IMR-90 (cell line): Measurements from ENCODE around the gene TBC1D17. TPM values are rescaled to one million over a fixed set of nuclear protein-coding genes. Genes with fewer than 3 reads are reported as not detected.

Source experiments
- ATAC-seq: fragments of 200-7000 bp; cut with Tn5 transposase; 2 replicates; pipeline ENCODE4 v1.9.1; 2020; ENCODE audit warnings: low read depth, mild to moderate bottlenecking, moderate library complexity
- BruUV-seq: library from RNA; stranded (reverse); fragments of 400-500 nt; replicated peaks from 2 replicates; lab custom pipeline; 2021; lab: Mats Ljungman, UMichigan
- CTCF ChIA-PET: fragments of 300-600 bp; formaldehyde crosslinking; extraction: SDS; loops from one replicate; lab custom pipeline; 2021; ENCODE audit warnings: antibody characterized with exemption; lab: Yijun Ruan, JAX
- POLR2A ChIA-PET: fragments of 300-600 bp; sonication (Branson Sonifier 250); formaldehyde crosslinking; loops from one replicate; lab custom pipeline; 2022; ENCODE audit warnings: antibody characterized with exemption; ENCODE audit not compliant: unreplicated experiment; lab: Charles Lee
- DNase-seq: peaks from one replicate; pipeline ENCODE4 v3.0.0; 2013
- H2AFZ ChIP-seq: replicated peaks from 2 replicates; pipeline ENCODE3; 2013; ENCODE audit warnings: low read length, mild to moderate bottlenecking; ENCODE audit not compliant: poor library complexity
- H2AK5ac ChIP-seq: 2 replicates; pipeline ENCODE4 v1.6.1; 2013; ENCODE audit warnings: low read depth, low read length, inconsistent platforms
- H2AK9ac ChIP-seq: replicated peaks from 2 replicates; pipeline ENCODE3; 2013; ENCODE audit warnings: mild to moderate bottlenecking, low read depth, low read length, moderate library complexity; ENCODE audit not compliant: poor library complexity
- H2BK120ac ChIP-seq: 2 replicates; pipeline ENCODE4 v1.6.1; 2013; ENCODE audit warnings: low read depth, low read length, inconsistent platforms
- H2BK15ac ChIP-seq: 3 replicates; pipeline ENCODE4 v1.6.1; 2013; ENCODE audit warnings: low read depth, low read length, inconsistent platforms
- H2BK20ac ChIP-seq: 2 replicates; pipeline ENCODE4 v1.6.1; 2013; ENCODE audit warnings: low read depth, mild to moderate bottlenecking, inconsistent platforms, low read length, moderate library complexity
- H2BK5ac ChIP-seq: 2 replicates; pipeline ENCODE4 v1.6.1; 2013; ENCODE audit warnings: mild to moderate bottlenecking, low read depth, low read length, inconsistent platforms; ENCODE audit not compliant: poor library complexity, severe bottlenecking
- H3K14ac ChIP-seq: replicated peaks from 2 replicates; pipeline ENCODE4 v1.6.1; 2013; ENCODE audit warnings: low read depth, low read length, inconsistent platforms
- H3K18ac ChIP-seq: 2 replicates; pipeline ENCODE4 v1.6.1; 2013; ENCODE audit warnings: low read depth, low read length, control low read depth
- H3K23ac ChIP-seq: 2 replicates; pipeline ENCODE4 v1.6.1; 2013; ENCODE audit warnings: low read depth, low read length, inconsistent platforms
- H3K27ac ChIP-seq: 2 replicates; pipeline ENCODE4 v1.5.1; 2013; ENCODE audit warnings: mild to moderate bottlenecking, control low read depth, low read length; ENCODE audit not compliant: insufficient read depth
- H3K27me3 ChIP-seq: 2 replicates; pipeline ENCODE4 v1.6.1; 2013; ENCODE audit warnings: low read length; ENCODE audit not compliant: control insufficient read depth, insufficient read depth
- H3K36me3 ChIP-seq: 2 replicates; pipeline ENCODE4 v1.6.1; 2013; ENCODE audit warnings: low read length, mixed read lengths; ENCODE audit not compliant: control insufficient read depth, insufficient read depth
- H3K4ac ChIP-seq: 2 replicates; pipeline ENCODE4 v1.6.1; 2013; ENCODE audit warnings: low read depth, low read length, inconsistent platforms
- H3K4me1 ChIP-seq: 2 replicates; pipeline ENCODE4 v1.6.1; 2013; ENCODE audit warnings: low read length, mixed read lengths; ENCODE audit not compliant: control insufficient read depth, insufficient read depth
- H3K4me2 ChIP-seq: 2 replicates; pipeline ENCODE4 v1.6.1; 2013; ENCODE audit warnings: low read depth, mild to moderate bottlenecking, control low read depth, low read length, moderate library complexity
- H3K4me3 ChIP-seq: 2 replicates; pipeline ENCODE4 v1.5.1; 2013; ENCODE audit warnings: low read depth, mild to moderate bottlenecking, control low read depth, low read length, moderate library complexity; ENCODE audit not compliant: insufficient read depth
- H3K56ac ChIP-seq: 2 replicates; pipeline ENCODE4 v1.6.1; 2013; ENCODE audit warnings: low read length, inconsistent platforms; ENCODE audit not compliant: insufficient read depth; ENCODE audit errors: extremely low read depth
- H3K79me1 ChIP-seq, 2 experiments: 2 replicates each; pipeline ENCODE4 v1.6.1; 2013; ENCODE audit warnings: low read length in 2 of 2, inconsistent platforms in 1 of 2, low read depth in 1 of 2
- H3K9ac ChIP-seq: 2 replicates; pipeline ENCODE4 v1.6.1; 2013; ENCODE audit warnings: low read depth, low read length, control low read depth
- H3K9me1 ChIP-seq: 2 replicates; pipeline ENCODE4 v1.6.1; 2013; ENCODE audit warnings: low read length, inconsistent platforms; ENCODE audit not compliant: insufficient read depth
- H3K9me3 ChIP-seq: 2 replicates; pipeline ENCODE4 v1.6.1; 2013; ENCODE audit warnings: low read length; ENCODE audit not compliant: control insufficient read depth, insufficient read depth
- H4K20me1 ChIP-seq: 2 replicates; pipeline ENCODE4 v1.6.1; 2013; ENCODE audit warnings: low read length, inconsistent platforms; ENCODE audit not compliant: insufficient read depth
- H4K5ac ChIP-seq: 2 replicates; pipeline ENCODE4 v1.6.1; 2013; ENCODE audit warnings: mild to moderate bottlenecking, low read depth, low read length, control low read depth
- H4K8ac ChIP-seq, 2 experiments: 2 replicates each; pipeline ENCODE4 v1.6.1; 2013; ENCODE audit warnings: low read depth in 2 of 2, low read length in 2 of 2, control low read depth in 1 of 2, inconsistent platforms in 1 of 2
- H4K91ac ChIP-seq: 2 replicates; pipeline ENCODE4 v1.6.1; 2013; ENCODE audit warnings: low read depth, low read length, inconsistent platforms; ENCODE audit not compliant: insufficient read depth
- BHLHE40 ChIP-seq: fragments of 150-350 bp; IDR thresholded peaks from 2 replicates; pipeline ENCODE4 v1.6.1; 2016; ENCODE audit warnings: mild to moderate bottlenecking, low read depth, low read length
- CEBPB ChIP-seq: IDR thresholded peaks from 2 replicates; pipeline ENCODE4 v1.6.1; 2012; ENCODE audit warnings: low read depth, low read length, improper control_type of control experiment
- CHD1 ChIP-seq: IDR thresholded peaks from 2 replicates; pipeline ENCODE4 v1.6.1; 2012; ENCODE audit warnings: low read depth, low read length, improper control_type of control experiment
- FOS ChIP-seq: fragments of 150-350 bp; IDR thresholded peaks from 2 replicates; pipeline ENCODE4 v1.6.1; 2016; ENCODE audit warnings: low read depth, low read length
- MAFK ChIP-seq: IDR thresholded peaks from 2 replicates; pipeline ENCODE4 v1.6.1; 2012; ENCODE audit warnings: low read depth, low read length, improper control_type of control experiment
- MAZ ChIP-seq: IDR thresholded peaks from 2 replicates; pipeline ENCODE4 v1.6.1; 2012; ENCODE audit warnings: low read depth, mild to moderate bottlenecking, low read length, improper control_type of control experiment, moderate library complexity, borderline replicate concordance
- MXI1 ChIP-seq: IDR thresholded peaks from 2 replicates; pipeline ENCODE4 v1.6.1; 2012; ENCODE audit warnings: low read depth, mild to moderate bottlenecking, low read length, moderate library complexity, borderline replicate concordance
- NFE2L2 ChIP-seq: fragments of 150-350 bp; IDR thresholded peaks from 2 replicates; pipeline ENCODE4 v1.6.1; 2016; ENCODE audit warnings: low read depth, mild to moderate bottlenecking, low read length
- POLR2A ChIP-seq: IDR thresholded peaks from 2 replicates; pipeline ENCODE4 v1.6.1; 2012; ENCODE audit warnings: mild to moderate bottlenecking, low read depth, low read length
- RCOR1 ChIP-seq: IDR thresholded peaks from 2 replicates; pipeline ENCODE4 v1.6.1; 2012; ENCODE audit warnings: mild to moderate bottlenecking, low read length, improper control_type of control experiment; ENCODE audit not compliant: insufficient replicate concordance
- RFX5 ChIP-seq: IDR thresholded peaks from 2 replicates; pipeline ENCODE4 v1.8.0; 2012; ENCODE audit warnings: low read depth, mild to moderate bottlenecking, low read length, moderate library complexity
- SMC3 ChIP-seq: fragments of 150-350 bp; IDR thresholded peaks from 2 replicates; pipeline ENCODE4 v1.6.1; 2016; ENCODE audit warnings: low read depth, mild to moderate bottlenecking, antibody characterized with exemption, low read length, moderate library complexity
- WGBS, 2 experiments: methylation state at CpG; one replicate each; pipeline versions ENCODE4 v1.1.5 to v1.1.7; 2013; ENCODE audit warnings: missing lambda C conversion rate in 2 of 2; ENCODE audit not compliant: insufficient read length in 1 of 2; ENCODE audit errors: extremely low coverage in 2 of 2; 5-methylcytosine and 5-hydroxymethylcytosine counted together
- dilution Hi-C: fragments of 300-500 bp; cut with HindIII; formaldehyde crosslinking; loops from one replicate; pipeline ENCODE4 v1.14.3; 2018; ENCODE audit warnings: low sequenced_read_pairs; ENCODE audit not compliant: unreplicated experiment
- in situ Hi-C: fragments of 300-500 bp; cut with MboI; formaldehyde crosslinking; loops from 3 replicates; pipeline ENCODE4 v1.14.3; 2019; ENCODE audit warnings: low sequenced_read_pairs, inconsistent platforms, mixed read lengths
- intact Hi-C: fragments of 100-400 bp; cut with micrococcal nuclease; formaldehyde crosslinking; loops from 2 replicates; pipeline ENCODE4 v1.10.0; 2022
- polyA plus RNA-seq, 3 experiments: library from polyadenylated mRNA; depleted of rRNA; stranded (reverse); fragments of >200 nt; gene quantifications; 2 replicates each; pipeline ENCODE4 v1.2.3, GENCODE V29; 2012; ENCODE audit warnings: low replicate concordance in 1 of 3
- total RNA-seq: library from RNA; depleted of rRNA; stranded (reverse); fragments of >200 nt; gene quantifications from 2 replicates; pipeline ENCODE4 v1.2.3, GENCODE V29; 2012
- TF ChIP-seq, protein P1 (sequence below): fragments of 150-350 bp; IDR thresholded peaks from 2 replicates; pipeline ENCODE4 v1.6.1; 2017; ENCODE audit warnings: mild to moderate bottlenecking, antibody characterized with exemption, low read length, low read depth
- TF ChIP-seq, protein P2 (sequence below): conservative IDR thresholded peaks from 2 replicates; pipeline ENCODE4 v1.5.1; 2012; ENCODE audit warnings: mild to moderate bottlenecking, low read depth, low read length, improper control_type of control experiment

Gene TBC1D17
- total and polyA plus RNA-seq, 2 of the 4 experiments (the other 2 are of a cell fraction): 1.1 to 27.8 TPM

DNA sequence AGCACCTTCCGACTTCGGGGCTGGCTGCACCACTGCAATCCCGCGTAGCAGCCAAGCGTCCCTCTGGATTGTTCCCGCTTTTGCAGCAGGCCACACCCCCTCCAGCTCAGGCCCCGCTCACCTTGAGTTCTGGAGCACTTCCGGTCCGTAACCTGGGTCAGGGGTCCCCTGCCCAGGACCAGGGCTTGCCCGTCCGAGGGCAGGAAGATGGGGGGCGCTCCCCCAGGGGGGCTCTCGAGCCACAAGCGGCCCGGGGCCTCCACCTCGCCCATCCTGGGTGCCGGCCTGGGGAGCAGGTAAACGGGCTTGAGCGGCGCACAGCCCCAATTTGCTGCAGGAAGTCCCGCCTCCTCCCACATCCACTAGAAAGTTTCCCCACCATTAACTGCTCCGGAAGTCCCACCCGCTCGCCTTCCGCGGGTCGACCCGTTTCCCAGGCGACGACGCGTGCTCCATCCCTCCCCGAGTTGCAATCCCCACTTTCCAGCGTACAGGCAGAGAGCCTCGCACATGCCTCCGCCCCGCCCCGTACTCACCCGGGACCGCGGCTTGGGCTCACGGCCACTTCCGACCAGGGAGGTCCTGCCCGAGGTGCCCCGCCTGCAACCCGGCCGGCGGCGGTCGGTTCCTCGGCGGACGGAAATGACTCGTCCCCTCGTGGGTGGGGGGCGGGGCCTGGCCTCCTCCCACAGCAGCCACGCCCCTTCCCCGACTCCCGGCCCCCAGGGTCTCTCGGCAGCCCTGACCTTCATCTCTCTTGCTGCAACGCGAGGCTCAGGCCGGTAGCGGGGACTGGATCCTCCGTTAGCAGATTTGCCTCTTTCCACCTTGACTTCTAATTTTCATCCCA lies 10.3 kb upstream of the TBC1D17 start, which contains the start of gene PNKP:
TSS of gene PNKP (minus strand) at position 644 of the 850 bp plus-strand sequence. CDS start at position 272, 372 bp downstream.
- H4K5ac ChIP-seq: peak within 1 kb of the TSS; percentile 94
- H4K20me1 ChIP-seq: peaks cover 18% of the 10 kb centered on the region
- CTCF ChIA-PET: no interaction called here
- H2BK15ac ChIP-seq: peak within 1 kb of the TSS; percentile 37; the same call in 1 of the 3 replicates
- peak within 1 kb of the TSS; percentile 86 for H2AK5ac ChIP-seq
- peak within 1 kb of the TSS; percentile 39; the same call in 1 of the 2 replicates for H3K23ac ChIP-seq
- ATAC-seq (peak; percentile 51), DNase-seq (peak; percentile 85)
- in situ Hi-C loops: no loop called here
- H3K27me3 ChIP-seq: no peaks in the 10 kb centered on the region
- H3K9me1 ChIP-seq: peaks cover 10% of the 10 kb centered on the region
- H3K4me3 ChIP-seq: peak within 1 kb of the TSS; percentile 87
- dilution Hi-C loops: no loop called here
- peak within 1 kb of the TSS; percentile 97 for H3K4me2 ChIP-seq
- no peaks in the 10 kb centered on the region for H3K9me3 ChIP-seq
- H3K9ac ChIP-seq: peak within 1 kb of the TSS; percentile 85
- H3K4ac ChIP-seq: peak within 1 kb of the TSS; percentile 81
- H3K79me1 ChIP-seq: peaks cover 27 to 70% of the 10 kb centered on the region in 2 experiments
- H3K14ac ChIP-seq: peak within 1 kb of the TSS; percentile 65
- peak within 1 kb of the TSS; percentile 58 for H2BK120ac ChIP-seq
- H2AK9ac ChIP-seq: peak within 1 kb of the TSS; percentile 93
- peak within 1 kb of the TSS; percentile 96 for H3K27ac ChIP-seq
- H2AFZ ChIP-seq: peak within 1 kb of the TSS; percentile 96
- intact Hi-C loops: no loop called here
- peak within 1 kb of the TSS; percentile 94 to 97 for H4K8ac ChIP-seq
- no peak within 1 kb of the TSS for H2BK20ac ChIP-seq
- peaks cover 7% of the 10 kb centered on the region for H3K4me1 ChIP-seq
- H3K18ac ChIP-seq: peak within 1 kb of the TSS; percentile 82
- peak within 1 kb of the TSS; percentile 69 for H4K91ac ChIP-seq
- H2BK5ac ChIP-seq: peak within 1 kb of the TSS; percentile 88
- WGBS, 2 experiments: 0% methylated on average over 42 of the region's 65 CpGs; no CpG with 5 or more reads in 1 of the 2 experiments
- POLR2A ChIA-PET: interaction anchor here (0.6 kb wide), 2 partner anchors 12 to 22 kb away, joined by 3 to 7 read pairs; no protein-coding TSS in a partner anchor
- peaks cover 26% of the 10 kb centered on the region for H3K36me3 ChIP-seq
- H3K56ac ChIP-seq: peak within 1 kb of the TSS; percentile 73
- no TSS peak for BruUV-seq
- TF ChIP-seq SMC3 (no peak; the same call in 1 of the 2 replicates), BHLHE40 (no peak), MXI1 (peak; percentile 95), RFX5 (no peak), CEBPB (peak; percentile 42; the same call in 1 of the 2 replicates), MAZ (peak; percentile 90), CHD1 (no peak), MAFK (no peak), NFE2L2 (0 out of 2 replicates have a peak, but pooled peaks have one; percentile 17), FOS (no peak), RCOR1 (no peak), POLR2A (peak; percentile 71)
- TF ChIP-seq, protein P1, sequence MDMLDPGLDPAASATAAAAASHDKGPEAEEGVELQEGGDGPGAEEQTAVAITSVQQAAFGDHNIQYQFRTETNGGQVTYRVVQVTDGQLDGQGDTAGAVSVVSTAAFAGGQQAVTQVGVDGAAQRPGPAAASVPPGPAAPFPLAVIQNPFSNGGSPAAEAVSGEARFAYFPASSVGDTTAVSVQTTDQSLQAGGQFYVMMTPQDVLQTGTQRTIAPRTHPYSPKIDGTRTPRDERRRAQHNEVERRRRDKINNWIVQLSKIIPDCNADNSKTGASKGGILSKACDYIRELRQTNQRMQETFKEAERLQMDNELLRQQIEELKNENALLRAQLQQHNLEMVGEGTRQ: peak; percentile 54; the same call in 1 of the 2 replicates
- TF ChIP-seq, protein P2, sequence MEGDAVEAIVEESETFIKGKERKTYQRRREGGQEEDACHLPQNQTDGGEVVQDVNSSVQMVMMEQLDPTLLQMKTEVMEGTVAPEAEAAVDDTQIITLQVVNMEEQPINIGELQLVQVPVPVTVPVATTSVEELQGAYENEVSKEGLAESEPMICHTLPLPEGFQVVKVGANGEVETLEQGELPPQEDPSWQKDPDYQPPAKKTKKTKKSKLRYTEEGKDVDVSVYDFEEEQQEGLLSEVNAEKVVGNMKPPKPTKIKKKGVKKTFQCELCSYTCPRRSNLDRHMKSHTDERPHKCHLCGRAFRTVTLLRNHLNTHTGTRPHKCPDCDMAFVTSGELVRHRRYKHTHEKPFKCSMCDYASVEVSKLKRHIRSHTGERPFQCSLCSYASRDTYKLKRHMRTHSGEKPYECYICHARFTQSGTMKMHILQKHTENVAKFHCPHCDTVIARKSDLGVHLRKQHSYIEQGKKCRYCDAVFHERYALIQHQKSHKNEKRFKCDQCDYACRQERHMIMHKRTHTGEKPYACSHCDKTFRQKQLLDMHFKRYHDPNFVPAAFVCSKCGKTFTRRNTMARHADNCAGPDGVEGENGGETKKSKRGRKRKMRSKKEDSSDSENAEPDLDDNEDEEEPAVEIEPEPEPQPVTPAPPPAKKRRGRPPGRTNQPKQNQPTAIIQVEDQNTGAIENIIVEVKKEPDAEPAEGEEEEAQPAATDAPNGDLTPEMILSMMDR: no peak
